Uterus (tissue), 4 donors: ENCODE results near the gene FHIT. TPM values are rescaled to one million over a fixed set of nuclear protein-coding genes. Genes with fewer than 3 reads are reported as not detected.

ENCODE experiments used
- DNase-seq, 2 donors: peaks; one replicate each; pipeline ENCODE4 v3.0.0-alpha.2; 2019 to 2020
- H3K27ac ChIP-seq, 2 donors: fragments of 200-600 bp; sonication (generic); 1 replicate in 1 of 2; 2 replicates in 1 of 2; pipeline ENCODE4 v1.5.1; 2016 to 2018
- H3K27me3 ChIP-seq, 2 donors: fragments of 200-600 bp; sonication (generic); one replicate each; pipeline ENCODE4 v1.5.1; 2018 to 2019; ENCODE audit warnings: control low read depth in 1 of 2
- H3K36me3 ChIP-seq, 2 donors: fragments of 200-600 bp; sonication (generic); one replicate each; pipeline ENCODE4 v1.5.1; 2019; ENCODE audit warnings: control low read depth in 1 of 2
- H3K4me1 ChIP-seq, 2 donors: fragments of 200-600 bp; sonication (generic); one replicate each; pipeline ENCODE4 v1.5.1; 2018 to 2019; ENCODE audit warnings: control low read depth in 1 of 2
- H3K4me3 ChIP-seq, 2 donors: fragments of 200-600 bp; sonication (generic); 1 replicate in 1 of 2; 2 replicates in 1 of 2; pipeline ENCODE4 v1.5.1; 2018 to 2019; ENCODE audit warnings: mild to moderate bottlenecking in 1 of 2
- H3K9me3 ChIP-seq, 2 donors: fragments of 200-600 bp; sonication (generic); one replicate each; pipeline ENCODE4 v1.5.1; 2019; ENCODE audit warnings: control low read depth in 1 of 2
- CTCF ChIP-seq, 4 experiments: fragments of 200-600 bp in 2 of 4; fragments of 450-650 bp in 2 of 4; sonication (generic) in 2 of 4; IDR thresholded peaks; one replicate each; pipeline ENCODE4 v1.5.1; 2016 to 2019; ENCODE audit warnings: antibody characterized with exemption in 4 of 4, mild to moderate bottlenecking in 2 of 4, moderate library complexity in 1 of 4
- POLR2A ChIP-seq, 2 donors: fragments of 450-650 bp; IDR thresholded peaks; one replicate each; pipeline ENCODE4 v1.6.1; 2016; ENCODE audit warnings: antibody characterized with exemption in 2 of 2, mild to moderate bottlenecking in 1 of 2, moderate library complexity in 1 of 2
- intact Hi-C: fragments of 100-400 bp; cut with DNase I; formaldehyde crosslinking; loops from one replicate; pipeline ENCODE4 v1.15.1; 2023; ENCODE audit warnings: low total_unique reads
- total RNA-seq, 4 donors: library from RNA; depleted of rRNA in 3 of 4; stranded (reverse); fragments of >200 nt in 3 of 4; gene quantifications; one replicate each; pipeline versions ENCODE4 v1.1.0 to v1.2.4, GENCODE V29; 2014 to 2023
- donor health status: DM: yes; HTN: yes; CAD: no.

Gene FHIT
- total RNA-seq, 4 donors from 2014 or later: 1.3 to 15.2 (median 7.3) TPM

DNA sequence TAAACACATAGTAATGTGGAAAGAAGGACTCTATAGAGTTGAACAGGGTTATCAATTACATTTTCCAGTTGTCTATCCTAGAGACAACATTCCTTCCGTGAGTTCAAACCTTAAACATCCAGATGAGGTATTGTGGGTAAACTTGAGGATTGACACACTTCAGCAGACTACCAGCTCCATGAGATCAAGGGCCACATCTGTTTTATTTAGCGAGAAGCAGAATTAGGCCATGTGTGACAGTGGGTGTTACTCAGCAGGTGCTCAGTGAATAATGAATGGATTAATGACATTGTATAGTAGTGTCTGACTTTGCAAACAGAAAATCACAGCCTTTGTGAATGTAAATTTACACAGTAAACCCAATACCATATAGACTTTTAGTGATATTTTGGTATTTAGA is 1260.3 kb downstream of the FHIT start:
- no peaks in the 10 kb centered on the region for H3K4me1 ChIP-seq
- H3K36me3 ChIP-seq: no peaks in the 10 kb centered on the region
- H3K4me3 ChIP-seq: no peak overlapping the region
- H3K27me3 ChIP-seq: no peaks in the 10 kb centered on the region
- no peak for DNase-seq
- TF ChIP-seq CTCF (IDR thresholded peaks at IDR 0.05): no peak
- TF ChIP-seq POLR2A (IDR thresholded peaks at IDR 0.05): no peak
- no peaks in the 10 kb centered on the region for H3K9me3 ChIP-seq
- H3K27ac ChIP-seq: no peak overlapping the region
- intact Hi-C loops: no loop called here

DNA sequence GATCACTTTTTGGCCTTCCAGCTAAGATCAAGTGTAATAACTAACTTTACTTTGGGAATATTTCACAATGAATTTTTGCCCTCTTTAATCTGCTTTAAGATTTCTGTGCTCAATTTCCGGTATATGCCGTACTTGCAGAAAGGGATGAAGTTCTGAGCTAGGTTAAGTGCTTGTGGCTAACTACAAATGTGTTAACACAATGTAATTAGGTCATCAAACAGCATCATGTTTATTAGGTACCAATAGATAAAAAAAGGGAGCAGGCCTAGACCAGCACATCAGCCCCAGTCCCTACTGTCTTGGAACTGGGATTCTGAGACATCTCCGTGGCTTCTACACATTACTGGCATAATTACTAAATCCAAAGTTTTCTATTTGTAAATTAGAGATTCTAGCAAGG is 1268.7 kb downstream of the FHIT start:
- DNase-seq: no peak
- Histone ChIP-seq H3K4me1 (no peaks in the 10 kb centered on the region), H3K9me3 (no peaks in the 10 kb centered on the region), H3K4me3 (no peak overlapping the region), H3K36me3 (no peaks in the 10 kb centered on the region), H3K27ac (no peak overlapping the region), H3K27me3 (no peaks in the 10 kb centered on the region)
- intact Hi-C loops: no loop called here
- no peak for TF ChIP-seq CTCF (IDR thresholded peaks at IDR 0.05)
- TF ChIP-seq POLR2A (IDR thresholded peaks at IDR 0.05): no peak

GRCh38 chr3:59981377-59981776 is 1269.9 kb downstream of the FHIT start:
- no peak for TF ChIP-seq CTCF (IDR thresholded peaks at IDR 0.05)
- no peak for TF ChIP-seq POLR2A (IDR thresholded peaks at IDR 0.05)
- Histone ChIP-seq H3K4me3 (no peak overlapping the region), H3K4me1 (no peaks in the 10 kb centered on the region), H3K9me3 (no peaks in the 10 kb centered on the region), H3K36me3 (no peaks in the 10 kb centered on the region), H3K27ac (no peak overlapping the region), H3K27me3 (no peaks in the 10 kb centered on the region)
- no peak for DNase-seq
- intact Hi-C loops: no loop called here

- no peaks in the 10 kb centered on the region for H3K4me1 ChIP-seq
- H3K36me3 ChIP-seq: no peaks in the 10 kb centered on the region
- no peak overlapping the region for H3K27ac ChIP-seq
- DNase-seq: no peak
- intact Hi-C loops: no loop called here
- TF ChIP-seq POLR2A (IDR thresholded peaks at IDR 0.05) (no peak), CTCF (IDR thresholded peaks at IDR 0.05) (no peak)
- H3K4me3 ChIP-seq: no peak overlapping the region
- H3K9me3 ChIP-seq: no peaks in the 10 kb centered on the region
- no peaks in the 10 kb centered on the region for H3K27me3 ChIP-seq
Measured at GRCh38 chr3:59980576-59980975, 1270.7 kb downstream of the FHIT start.

GRCh38 chr3:59979542-59979941 is 1271.7 kb downstream of the FHIT start:
- Histone ChIP-seq H3K36me3 (no peaks in the 10 kb centered on the region), H3K27me3 (no peaks in the 10 kb centered on the region), H3K27ac (no peak overlapping the region), H3K4me3 (no peak overlapping the region), H3K4me1 (no peaks in the 10 kb centered on the region), H3K9me3 (no peaks in the 10 kb centered on the region)
- intact Hi-C loops: no loop called here
- TF ChIP-seq POLR2A (IDR thresholded peaks at IDR 0.05) (no peak), CTCF (IDR thresholded peaks at IDR 0.05) (no peak)
- no peak for DNase-seq
